ENCODE data around the gene SURF1. TPM values are rescaled to one million over a fixed set of nuclear protein-coding genes. Genes with fewer than 3 reads are reported as not detected.

SURF1 gene
- total and polyA plus RNA-seq, 10 of the 15 experiments (the other 5 are each of a cell fraction or from before 2014, with no cell fraction given) = 17.9 to 46.4 (median 29.6) TPM

GRCh38 chr9:133390713-133391112, 34.4 kb upstream of the SURF1 start (continued):
- TF ChIP-seq CUX1 (IDR thresholded peaks at IDR 0.05; ENCODE audit: insufficient replicate concordance, low read depth, low read length) = no peak
- no peak for TF ChIP-seq ATF7 (IDR thresholded peaks at IDR 0.05; ENCODE audit: low read depth)
- TF ChIP-seq POLR2AphosphoS5 (IDR thresholded peaks at IDR 0.05; ENCODE audit: low read length) = no peak
- TF ChIP-seq ZNF592 (IDR thresholded peaks at IDR 0.05) = no peak
